IMR-90 (cell line): ENCODE measurements around the gene TMEM168. TPM values are rescaled to one million over a fixed set of nuclear protein-coding genes. Genes with fewer than 3 reads are reported as not detected.

ENCODE experiments used
- ATAC-seq: fragments of 200-7000 bp; cut with Tn5 transposase; 2 replicates; pipeline ENCODE4 v1.9.1; 2020; ENCODE audit warnings: low read depth, mild to moderate bottlenecking, moderate library complexity
- BruUV-seq: library from RNA; stranded (reverse); fragments of 400-500 nt; replicated peaks from 2 replicates; lab custom pipeline; 2021; lab: Mats Ljungman, UMichigan
- CTCF ChIA-PET: fragments of 300-600 bp; formaldehyde crosslinking; extraction: SDS; loops from one replicate; lab custom pipeline; 2021; ENCODE audit warnings: antibody characterized with exemption; lab: Yijun Ruan, JAX
- POLR2A ChIA-PET: fragments of 300-600 bp; sonication (Branson Sonifier 250); formaldehyde crosslinking; loops from one replicate; lab custom pipeline; 2022; ENCODE audit warnings: antibody characterized with exemption; ENCODE audit not compliant: unreplicated experiment; lab: Charles Lee
- DNase-seq: peaks from one replicate; pipeline ENCODE4 v3.0.0; 2013
- H2AFZ ChIP-seq: replicated peaks from 2 replicates; pipeline ENCODE3; 2013; ENCODE audit warnings: low read length, mild to moderate bottlenecking; ENCODE audit not compliant: poor library complexity
- H2AK5ac ChIP-seq: 2 replicates; pipeline ENCODE4 v1.6.1; 2013; ENCODE audit warnings: low read depth, low read length, inconsistent platforms
- H2AK9ac ChIP-seq: replicated peaks from 2 replicates; pipeline ENCODE3; 2013; ENCODE audit warnings: mild to moderate bottlenecking, low read depth, low read length, moderate library complexity; ENCODE audit not compliant: poor library complexity
- H2BK120ac ChIP-seq: 2 replicates; pipeline ENCODE4 v1.6.1; 2013; ENCODE audit warnings: low read depth, low read length, inconsistent platforms
- H2BK15ac ChIP-seq: 3 replicates; pipeline ENCODE4 v1.6.1; 2013; ENCODE audit warnings: low read depth, low read length, inconsistent platforms
- H2BK20ac ChIP-seq: 2 replicates; pipeline ENCODE4 v1.6.1; 2013; ENCODE audit warnings: low read depth, mild to moderate bottlenecking, inconsistent platforms, low read length, moderate library complexity
- H2BK5ac ChIP-seq: 2 replicates; pipeline ENCODE4 v1.6.1; 2013; ENCODE audit warnings: mild to moderate bottlenecking, low read depth, low read length, inconsistent platforms; ENCODE audit not compliant: poor library complexity, severe bottlenecking
- H3K14ac ChIP-seq: replicated peaks from 2 replicates; pipeline ENCODE4 v1.6.1; 2013; ENCODE audit warnings: low read depth, low read length, inconsistent platforms
- H3K18ac ChIP-seq: 2 replicates; pipeline ENCODE4 v1.6.1; 2013; ENCODE audit warnings: low read depth, low read length, control low read depth
- H3K23ac ChIP-seq: 2 replicates; pipeline ENCODE4 v1.6.1; 2013; ENCODE audit warnings: low read depth, low read length, inconsistent platforms
- H3K27ac ChIP-seq: 2 replicates; pipeline ENCODE4 v1.5.1; 2013; ENCODE audit warnings: mild to moderate bottlenecking, control low read depth, low read length; ENCODE audit not compliant: insufficient read depth
- H3K27me3 ChIP-seq: 2 replicates; pipeline ENCODE4 v1.6.1; 2013; ENCODE audit warnings: low read length; ENCODE audit not compliant: control insufficient read depth, insufficient read depth
- H3K36me3 ChIP-seq: 2 replicates; pipeline ENCODE4 v1.6.1; 2013; ENCODE audit warnings: low read length, mixed read lengths; ENCODE audit not compliant: control insufficient read depth, insufficient read depth
- H3K4ac ChIP-seq: 2 replicates; pipeline ENCODE4 v1.6.1; 2013; ENCODE audit warnings: low read depth, low read length, inconsistent platforms
- H3K4me1 ChIP-seq: 2 replicates; pipeline ENCODE4 v1.6.1; 2013; ENCODE audit warnings: low read length, mixed read lengths; ENCODE audit not compliant: control insufficient read depth, insufficient read depth
- H3K4me2 ChIP-seq: 2 replicates; pipeline ENCODE4 v1.6.1; 2013; ENCODE audit warnings: low read depth, mild to moderate bottlenecking, control low read depth, low read length, moderate library complexity
- H3K4me3 ChIP-seq: 2 replicates; pipeline ENCODE4 v1.5.1; 2013; ENCODE audit warnings: low read depth, mild to moderate bottlenecking, control low read depth, low read length, moderate library complexity; ENCODE audit not compliant: insufficient read depth
- H3K56ac ChIP-seq: 2 replicates; pipeline ENCODE4 v1.6.1; 2013; ENCODE audit warnings: low read length, inconsistent platforms; ENCODE audit not compliant: insufficient read depth; ENCODE audit errors: extremely low read depth
- H3K79me1 ChIP-seq, 2 experiments: 2 replicates each; pipeline ENCODE4 v1.6.1; 2013; ENCODE audit warnings: low read length in 2 of 2, inconsistent platforms in 1 of 2, low read depth in 1 of 2
- H3K9ac ChIP-seq: 2 replicates; pipeline ENCODE4 v1.6.1; 2013; ENCODE audit warnings: low read depth, low read length, control low read depth
- H3K9me1 ChIP-seq: 2 replicates; pipeline ENCODE4 v1.6.1; 2013; ENCODE audit warnings: low read length, inconsistent platforms; ENCODE audit not compliant: insufficient read depth
- H3K9me3 ChIP-seq: 2 replicates; pipeline ENCODE4 v1.6.1; 2013; ENCODE audit warnings: low read length; ENCODE audit not compliant: control insufficient read depth, insufficient read depth
- H4K20me1 ChIP-seq: 2 replicates; pipeline ENCODE4 v1.6.1; 2013; ENCODE audit warnings: low read length, inconsistent platforms; ENCODE audit not compliant: insufficient read depth
- H4K5ac ChIP-seq: 2 replicates; pipeline ENCODE4 v1.6.1; 2013; ENCODE audit warnings: mild to moderate bottlenecking, low read depth, low read length, control low read depth
- H4K8ac ChIP-seq, 2 experiments: 2 replicates each; pipeline ENCODE4 v1.6.1; 2013; ENCODE audit warnings: low read depth in 2 of 2, low read length in 2 of 2, control low read depth in 1 of 2, inconsistent platforms in 1 of 2
- H4K91ac ChIP-seq: 2 replicates; pipeline ENCODE4 v1.6.1; 2013; ENCODE audit warnings: low read depth, low read length, inconsistent platforms; ENCODE audit not compliant: insufficient read depth
- BHLHE40 ChIP-seq: fragments of 150-350 bp; IDR thresholded peaks from 2 replicates; pipeline ENCODE4 v1.6.1; 2016; ENCODE audit warnings: mild to moderate bottlenecking, low read depth, low read length
- CEBPB ChIP-seq: IDR thresholded peaks from 2 replicates; pipeline ENCODE4 v1.6.1; 2012; ENCODE audit warnings: low read depth, low read length, improper control_type of control experiment
- CHD1 ChIP-seq: IDR thresholded peaks from 2 replicates; pipeline ENCODE4 v1.6.1; 2012; ENCODE audit warnings: low read depth, low read length, improper control_type of control experiment
- CTCF ChIP-seq: conservative IDR thresholded peaks from 2 replicates; pipeline ENCODE4 v1.5.1; 2012; ENCODE audit warnings: mild to moderate bottlenecking, low read depth, low read length, improper control_type of control experiment
- ELK1 ChIP-seq: fragments of 150-350 bp; IDR thresholded peaks from 2 replicates; pipeline ENCODE4 v1.6.1; 2016; ENCODE audit warnings: low read depth, mild to moderate bottlenecking, low read length, moderate library complexity, borderline replicate concordance
- FOS ChIP-seq: fragments of 150-350 bp; IDR thresholded peaks from 2 replicates; pipeline ENCODE4 v1.6.1; 2016; ENCODE audit warnings: low read depth, low read length
- MAFK ChIP-seq: IDR thresholded peaks from 2 replicates; pipeline ENCODE4 v1.6.1; 2012; ENCODE audit warnings: low read depth, low read length, improper control_type of control experiment
- MAZ ChIP-seq: IDR thresholded peaks from 2 replicates; pipeline ENCODE4 v1.6.1; 2012; ENCODE audit warnings: low read depth, mild to moderate bottlenecking, low read length, improper control_type of control experiment, moderate library complexity, borderline replicate concordance
- MXI1 ChIP-seq: IDR thresholded peaks from 2 replicates; pipeline ENCODE4 v1.6.1; 2012; ENCODE audit warnings: low read depth, mild to moderate bottlenecking, low read length, moderate library complexity, borderline replicate concordance
- NFE2L2 ChIP-seq: fragments of 150-350 bp; IDR thresholded peaks from 2 replicates; pipeline ENCODE4 v1.6.1; 2016; ENCODE audit warnings: low read depth, mild to moderate bottlenecking, low read length
- POLR2A ChIP-seq: IDR thresholded peaks from 2 replicates; pipeline ENCODE4 v1.6.1; 2012; ENCODE audit warnings: mild to moderate bottlenecking, low read depth, low read length
- RAD21 ChIP-seq: IDR thresholded peaks from 2 replicates; pipeline ENCODE4 v1.6.1; 2012; ENCODE audit warnings: low read length, improper control_type of control experiment
- RCOR1 ChIP-seq: IDR thresholded peaks from 2 replicates; pipeline ENCODE4 v1.6.1; 2012; ENCODE audit warnings: mild to moderate bottlenecking, low read length, improper control_type of control experiment; ENCODE audit not compliant: insufficient replicate concordance
- RFX5 ChIP-seq: IDR thresholded peaks from 2 replicates; pipeline ENCODE4 v1.8.0; 2012; ENCODE audit warnings: low read depth, mild to moderate bottlenecking, low read length, moderate library complexity
- SMC3 ChIP-seq: fragments of 150-350 bp; IDR thresholded peaks from 2 replicates; pipeline ENCODE4 v1.6.1; 2016; ENCODE audit warnings: low read depth, mild to moderate bottlenecking, antibody characterized with exemption, low read length, moderate library complexity
- WGBS, 2 experiments: methylation state at CpG; one replicate each; pipeline versions ENCODE4 v1.1.5 to v1.1.7; 2013; ENCODE audit warnings: missing lambda C conversion rate in 2 of 2; ENCODE audit not compliant: insufficient read length in 1 of 2; ENCODE audit errors: extremely low coverage in 2 of 2; 5-methylcytosine and 5-hydroxymethylcytosine counted together
- dilution Hi-C: fragments of 300-500 bp; cut with HindIII; formaldehyde crosslinking; loops from one replicate; pipeline ENCODE4 v1.14.3; 2018; ENCODE audit warnings: low sequenced_read_pairs; ENCODE audit not compliant: unreplicated experiment
- in situ Hi-C: fragments of 300-500 bp; cut with MboI; formaldehyde crosslinking; loops from 3 replicates; pipeline ENCODE4 v1.14.3; 2019; ENCODE audit warnings: low sequenced_read_pairs, inconsistent platforms, mixed read lengths
- intact Hi-C: fragments of 100-400 bp; cut with micrococcal nuclease; formaldehyde crosslinking; loops from 2 replicates; pipeline ENCODE4 v1.10.0; 2022
- polyA plus RNA-seq, 3 experiments: library from polyadenylated mRNA; depleted of rRNA; stranded (reverse); fragments of >200 nt; gene quantifications; 2 replicates each; pipeline ENCODE4 v1.2.3, GENCODE V29; 2012; ENCODE audit warnings: low replicate concordance in 1 of 3
- total RNA-seq: library from RNA; depleted of rRNA; stranded (reverse); fragments of >200 nt; gene quantifications from 2 replicates; pipeline ENCODE4 v1.2.3, GENCODE V29; 2012
- TF ChIP-seq, protein P1 (sequence below): fragments of 150-350 bp; IDR thresholded peaks from 2 replicates; pipeline ENCODE4 v1.6.1; 2017; ENCODE audit warnings: mild to moderate bottlenecking, antibody characterized with exemption, low read length, low read depth

The TMEM168 gene
- total and polyA plus RNA-seq, 2 of the 4 experiments (the other 2 are of a cell fraction): 17.7 to 22.9 TPM

GRCh38 chr7:112770051-112770450 lies 20.1 kb downstream of the TMEM168 start:
- no peak overlapping the region for H4K91ac ChIP-seq
- H2BK20ac ChIP-seq: no peak overlapping the region
- H3K4me2 ChIP-seq: no peak overlapping the region
- no peak overlapping the region for H2AK5ac ChIP-seq
- H3K4me1 ChIP-seq: no peaks in the 10 kb centered on the region
- no peak overlapping the region for H3K23ac ChIP-seq
- H2AK9ac ChIP-seq: no peak overlapping the region
- no peak overlapping the region for H3K14ac ChIP-seq
- no peak overlapping the region for H4K8ac ChIP-seq
- H3K18ac ChIP-seq: no peak overlapping the region
- H3K27ac ChIP-seq: no peak overlapping the region
- CTCF ChIA-PET: no interaction called here
- no peak overlapping the region for H3K9ac ChIP-seq
- no TSS peak for BruUV-seq
- H3K4ac ChIP-seq: no peak overlapping the region
- H3K27me3 ChIP-seq: no peaks in the 10 kb centered on the region
- in situ Hi-C loops (no loop called here), intact Hi-C loops (loop anchor here (10.0 kb wide), 1 partner anchor 215 kb away; no protein-coding TSS in a partner anchor), dilution Hi-C loops (no loop called here)
- H4K20me1 ChIP-seq: no peaks in the 10 kb centered on the region
- no peak overlapping the region for H3K56ac ChIP-seq
- ATAC-seq (no peak), DNase-seq (no peak)
- H2BK15ac ChIP-seq: no peak overlapping the region
- no peak overlapping the region for H2AFZ ChIP-seq
- no peak overlapping the region for H4K5ac ChIP-seq
- H2BK5ac ChIP-seq: no peak overlapping the region
- H3K9me3 ChIP-seq: no peaks in the 10 kb centered on the region
- WGBS, 2 experiments: no CpG with 5 or more reads among the region's 4 CpGs
- no peak overlapping the region for H3K4me3 ChIP-seq
- POLR2A ChIA-PET: no interaction called here
- no peaks in the 10 kb centered on the region for H3K9me1 ChIP-seq
- TF ChIP-seq RFX5 (no peak), BHLHE40 (no peak), MAFK (no peak), RCOR1 (no peak), POLR2A (no peak), SMC3 (no peak), FOS (no peak), MXI1 (no peak), CHD1 (no peak), RAD21 (no peak), ELK1 (no peak), NFE2L2 (no peak), CEBPB (no peak), CTCF (no peak), MAZ (no peak)
- TF ChIP-seq, protein P1, sequence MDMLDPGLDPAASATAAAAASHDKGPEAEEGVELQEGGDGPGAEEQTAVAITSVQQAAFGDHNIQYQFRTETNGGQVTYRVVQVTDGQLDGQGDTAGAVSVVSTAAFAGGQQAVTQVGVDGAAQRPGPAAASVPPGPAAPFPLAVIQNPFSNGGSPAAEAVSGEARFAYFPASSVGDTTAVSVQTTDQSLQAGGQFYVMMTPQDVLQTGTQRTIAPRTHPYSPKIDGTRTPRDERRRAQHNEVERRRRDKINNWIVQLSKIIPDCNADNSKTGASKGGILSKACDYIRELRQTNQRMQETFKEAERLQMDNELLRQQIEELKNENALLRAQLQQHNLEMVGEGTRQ: no peak
- H2BK120ac ChIP-seq: no peak overlapping the region
- no peaks in the 10 kb centered on the region for H3K36me3 ChIP-seq
- no peaks in the 10 kb centered on the region; a peak in 1 of 4 replicates for H3K79me1 ChIP-seq
